PC-3 (cell line): ENCODE measurements around the gene SLC22A4. TPM values are rescaled to one million over a fixed set of nuclear protein-coding genes. Genes with fewer than 3 reads are reported as not detected.

Source experiments
- ATAC-seq: fragments of 200-7000 bp; cut with Tn5 transposase; 2 replicates; pipeline ENCODE4 v1.9.1; 2020; ENCODE audit warnings: mild to moderate bottlenecking, moderate library complexity
- BruUV-seq: library from RNA; stranded (reverse); fragments of 400-500 nt; replicated peaks from 2 replicates; lab custom pipeline; 2021; lab: Mats Ljungman, UMichigan
- CTCF ChIA-PET: fragments of 300-600 bp; sonication (Branson Sonifier 250); formaldehyde crosslinking; loops from one replicate; lab custom pipeline; 2022; ENCODE audit warnings: antibody characterized with exemption; lab: Charles Lee
- POLR2A ChIA-PET: fragments of 300-600 bp; sonication (Branson Sonifier 250); formaldehyde crosslinking; loops from one replicate; lab custom pipeline; 2022; ENCODE audit warnings: antibody characterized with exemption; ENCODE audit not compliant: unreplicated experiment; lab: Charles Lee
- DNase-seq: peaks from one replicate; pipeline ENCODE4 v3.0.0-alpha.2; 2015
- H2AFZ ChIP-seq: fragments of 300-600 bp; sonication (generic); 2 replicates; pipeline ENCODE4 v1.6.0; 2016; ENCODE audit warnings: antibody characterized with exemption, low read length
- H3F3A ChIP-seq: fragments of 300-600 bp; sonication (generic); one replicate; pipeline ENCODE4 v1.6.0; 2017; ENCODE audit warnings: antibody characterized with exemption, low read length, control low read depth, mild to moderate bottlenecking; ENCODE audit not compliant: unreplicated experiment
- H3K27ac ChIP-seq: fragments of 300-600 bp; sonication (generic); 2 replicates; pipeline ENCODE4 v1.5.1; 2016; ENCODE audit warnings: mild to moderate bottlenecking, low read length
- H3K27me3 ChIP-seq: fragments of 300-600 bp; sonication (generic); 2 replicates; pipeline ENCODE4 v1.6.1; 2016; ENCODE audit warnings: low read length, mixed read lengths
- H3K36me3 ChIP-seq: fragments of 300-600 bp; sonication (generic); 2 replicates; pipeline ENCODE4 v1.6.1; 2016; ENCODE audit warnings: low read depth, mixed run types, low read length, mixed read lengths
- H3K4me1 ChIP-seq: fragments of 300-600 bp; sonication (generic); 2 replicates; pipeline ENCODE4 v1.5.1; 2016; ENCODE audit warnings: low read length; ENCODE audit not compliant: insufficient read depth
- H3K4me2 ChIP-seq: fragments of 300-600 bp; sonication (generic); 2 replicates; pipeline ENCODE4 v1.6.0; 2016; ENCODE audit warnings: low read length
- H3K4me3 ChIP-seq: fragments of 300-600 bp; sonication (generic); 2 replicates; pipeline ENCODE4 v1.5.1; 2016; ENCODE audit warnings: mild to moderate bottlenecking, low read length, mixed read lengths
- H3K79me2 ChIP-seq: fragments of 300-600 bp; sonication (generic); 2 replicates; pipeline ENCODE4 v1.6.1; 2017; ENCODE audit warnings: low read length, mixed read lengths
- H3K9ac ChIP-seq: fragments of 300-600 bp; sonication (generic); 2 replicates; pipeline ENCODE4 v1.6.0; 2016; ENCODE audit warnings: mild to moderate bottlenecking, low read length
- H3K9me2 ChIP-seq: fragments of 300-600 bp; sonication (generic); replicated peaks from 2 replicates; pipeline ENCODE4 v1.6.1; 2016; ENCODE audit warnings: mixed run types, low read length, mixed read lengths
- H3K9me3 ChIP-seq: fragments of 300-600 bp; sonication (generic); 2 replicates; pipeline ENCODE4 v1.6.1; 2016; ENCODE audit warnings: low read length, mixed read lengths
- H4K20me1 ChIP-seq: fragments of 300-600 bp; sonication (generic); 2 replicates; pipeline ENCODE4 v1.6.1; 2016; ENCODE audit warnings: low read length, mixed read lengths
- EZH2 ChIP-seq: fragments of 300-600 bp; sonication (generic); IDR thresholded peaks from one replicate; pipeline ENCODE4 v1.6.1; 2017; ENCODE audit warnings: antibody characterized with exemption, mild to moderate bottlenecking, low read length; ENCODE audit not compliant: unreplicated experiment
- EZH2phosphoT487 ChIP-seq: fragments of 300-600 bp; sonication (generic); IDR thresholded peaks from 2 replicates; pipeline ENCODE4 v1.6.1; 2018; ENCODE audit warnings: mild to moderate bottlenecking, antibody characterized with exemption, low read length, borderline replicate concordance
- intact Hi-C: fragments of 100-400 bp; cut with micrococcal nuclease; formaldehyde crosslinking; loops from 2 replicates; pipeline ENCODE4 v1.9.0; 2023
- total RNA-seq: library from RNA; depleted of rRNA; stranded (reverse); fragments of >200 nt; gene quantifications from 2 replicates; pipeline ENCODE4 v1.2.3, GENCODE V29; 2014
- TF ChIP-seq, protein P1 (sequence below): fragments of 300-600 bp; sonication (generic); conservative IDR thresholded peaks from 2 replicates; pipeline ENCODE4 v1.5.1; 2017; ENCODE audit warnings: antibody characterized with exemption, low read depth, mild to moderate bottlenecking, low read length

SLC22A4 gene
- total RNA-seq, 1 experiment from 2014 or later, result 3.4 TPM

DNA sequence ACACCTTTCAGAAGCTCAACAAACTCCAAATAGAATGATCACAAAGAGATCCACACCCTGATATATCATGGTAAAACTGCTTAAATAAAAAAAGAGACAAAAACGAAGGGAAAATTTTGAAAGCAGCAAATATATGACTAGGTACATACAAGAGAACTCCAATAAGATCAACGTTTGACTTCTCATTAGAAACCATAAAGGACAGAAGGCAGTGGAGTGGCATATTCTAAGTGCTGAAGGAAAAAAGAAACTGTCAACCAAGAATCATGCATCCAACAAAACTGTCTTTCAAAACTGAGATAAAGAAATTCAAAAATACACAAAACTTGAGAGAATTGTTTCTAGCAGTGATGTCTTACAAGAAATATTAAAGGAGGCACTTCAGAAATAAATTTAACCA, 11.2 kb downstream of the SLC22A4 start:
- H3K4me3 ChIP-seq, result no peak overlapping the region
- DNase-seq, result no peak
- POLR2A ChIA-PET, result no interaction called here

DNA sequence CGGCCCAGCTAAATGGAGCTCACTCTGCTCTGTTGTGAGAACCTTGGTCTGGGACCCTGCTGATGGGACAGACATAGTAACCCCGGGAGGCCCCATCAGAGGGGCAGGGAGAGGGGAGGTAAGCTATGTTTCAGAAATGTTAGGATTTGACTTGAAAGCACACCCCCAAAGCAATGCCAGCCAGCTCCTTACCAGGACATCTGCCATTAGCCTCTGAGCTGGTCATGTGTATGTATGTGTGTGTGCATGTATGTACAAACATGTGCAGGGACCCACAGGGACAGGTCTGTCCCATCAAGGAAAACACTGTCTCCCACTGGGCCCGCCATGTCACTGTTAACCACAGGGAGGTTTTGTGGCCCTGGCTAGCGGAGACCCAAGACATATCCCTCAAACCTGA, 14.5 kb downstream of the SLC22A4 start:
- Histone ChIP-seq H3K36me3 (no peaks in the 10 kb centered on the region), H3K9me3 (no peaks in the 10 kb centered on the region), H3K4me3 (no peak overlapping the region), H3K27ac (no peak overlapping the region), H3K9ac (no peak overlapping the region), H3K4me1 (no peaks in the 10 kb centered on the region), H3K9me2 (no peaks in the 10 kb centered on the region), H3F3A (no peaks in the 10 kb centered on the region), H2AFZ (no peak overlapping the region), H4K20me1 (no peaks in the 10 kb centered on the region), H3K4me2 (no peak overlapping the region), H3K27me3 (no peaks in the 10 kb centered on the region), H3K79me2 (no peaks in the 10 kb centered on the region)
- intact Hi-C loops, result no loop called here
- ChIA-PET POLR2A (no interaction called here), CTCF (no interaction called here)
- no peak for ATAC-seq
- TF ChIP-seq, protein P1, sequence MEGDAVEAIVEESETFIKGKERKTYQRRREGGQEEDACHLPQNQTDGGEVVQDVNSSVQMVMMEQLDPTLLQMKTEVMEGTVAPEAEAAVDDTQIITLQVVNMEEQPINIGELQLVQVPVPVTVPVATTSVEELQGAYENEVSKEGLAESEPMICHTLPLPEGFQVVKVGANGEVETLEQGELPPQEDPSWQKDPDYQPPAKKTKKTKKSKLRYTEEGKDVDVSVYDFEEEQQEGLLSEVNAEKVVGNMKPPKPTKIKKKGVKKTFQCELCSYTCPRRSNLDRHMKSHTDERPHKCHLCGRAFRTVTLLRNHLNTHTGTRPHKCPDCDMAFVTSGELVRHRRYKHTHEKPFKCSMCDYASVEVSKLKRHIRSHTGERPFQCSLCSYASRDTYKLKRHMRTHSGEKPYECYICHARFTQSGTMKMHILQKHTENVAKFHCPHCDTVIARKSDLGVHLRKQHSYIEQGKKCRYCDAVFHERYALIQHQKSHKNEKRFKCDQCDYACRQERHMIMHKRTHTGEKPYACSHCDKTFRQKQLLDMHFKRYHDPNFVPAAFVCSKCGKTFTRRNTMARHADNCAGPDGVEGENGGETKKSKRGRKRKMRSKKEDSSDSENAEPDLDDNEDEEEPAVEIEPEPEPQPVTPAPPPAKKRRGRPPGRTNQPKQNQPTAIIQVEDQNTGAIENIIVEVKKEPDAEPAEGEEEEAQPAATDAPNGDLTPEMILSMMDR, result no peak
- TF ChIP-seq EZH2phosphoT487 (no peak), EZH2 (no peak)
- BruUV-seq, result no TSS peak
- DNase-seq, result no peak

More for the DNA sequence above, 11.2 kb downstream of the SLC22A4 start:
- CTCF ChIA-PET, result no interaction called here
- intact Hi-C loops, result no loop called here
- H4K20me1 ChIP-seq, result no peaks in the 10 kb centered on the region
- no TSS peak for BruUV-seq
- no peak overlapping the region for H3K27ac ChIP-seq
- H3K4me2 ChIP-seq, result no peak overlapping the region
- no peak overlapping the region for H3K9ac ChIP-seq
- H3K36me3 ChIP-seq, result no peaks in the 10 kb centered on the region
- H3F3A ChIP-seq, result no peaks in the 10 kb centered on the region
- no peak for TF ChIP-seq EZH2phosphoT487
- TF ChIP-seq, protein P1, result no peak
- TF ChIP-seq EZH2, result no peak
- no peaks in the 10 kb centered on the region for H3K4me1 ChIP-seq
- no peaks in the 10 kb centered on the region for H3K9me3 ChIP-seq
- no peaks in the 10 kb centered on the region for H3K9me2 ChIP-seq
- H3K27me3 ChIP-seq, result no peaks in the 10 kb centered on the region
- H2AFZ ChIP-seq, result no peak overlapping the region
- ATAC-seq, result no peak
- peaks cover 6% of the 10 kb centered on the region; the same call in 1 of the 2 replicates for H3K79me2 ChIP-seq

DNA sequence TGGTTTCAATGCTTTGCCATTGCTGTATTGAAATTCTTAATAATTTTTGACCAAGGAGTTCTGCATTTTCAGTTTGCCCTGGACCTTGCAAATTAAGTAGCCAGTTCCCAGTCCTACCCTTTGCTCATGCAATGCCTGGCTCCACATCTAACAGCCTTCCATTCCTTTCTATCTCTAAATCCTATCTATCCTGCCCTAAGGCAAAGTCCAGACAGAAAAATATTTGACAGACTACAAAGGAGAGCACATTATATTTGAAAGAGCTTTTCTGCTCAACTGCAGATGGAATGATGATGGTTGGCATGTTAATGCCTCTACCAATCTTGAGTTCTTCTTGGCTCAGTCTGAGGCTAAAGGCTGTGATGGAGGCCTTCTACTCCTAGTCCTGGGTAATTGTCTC, 15.5 kb downstream of the SLC22A4 start:
- Histone ChIP-seq H3K4me1 (no peaks in the 10 kb centered on the region), H3K4me3 (no peak overlapping the region), H3K27ac (no peak overlapping the region), H4K20me1 (no peaks in the 10 kb centered on the region), H3K9ac (no peak overlapping the region), H3K36me3 (no peaks in the 10 kb centered on the region), H3K9me3 (no peaks in the 10 kb centered on the region), H3K4me2 (no peak overlapping the region), H3K79me2 (no peaks in the 10 kb centered on the region), H3K27me3 (no peaks in the 10 kb centered on the region), H3K9me2 (no peaks in the 10 kb centered on the region), H3F3A (no peaks in the 10 kb centered on the region), H2AFZ (no peak overlapping the region)
- ChIA-PET POLR2A (no interaction called here), CTCF (no interaction called here)
- ATAC-seq, result no peak
- no TSS peak for BruUV-seq
- intact Hi-C loops, result no loop called here
- no peak for DNase-seq
- TF ChIP-seq EZH2 (no peak), EZH2phosphoT487 (no peak)
- TF ChIP-seq, protein P1, result no peak
